GM12873 (cell line): ENCODE results near the gene GPC6.

ENCODE experiments used
- CTCF ChIP-seq: IDR thresholded peaks from 2 replicates; pipeline ENCODE4 v1.5.1; 2012; ENCODE audit warnings: low read depth, mild to moderate bottlenecking, moderate library complexity, low read length, control low read depth; ENCODE audit not compliant: insufficient read depth; ENCODE audit errors: missing control alignments

Gene GPC6

GRCh38 chr13:93771227-93771626, 544.6 kb downstream of the GPC6 start:
- TF ChIP-seq CTCF: no peak

- no peak for TF ChIP-seq CTCF
These were observed 545.2 kb downstream of the GPC6 start for GRCh38 chr13:93771782-93772181.

GRCh38 chr13:93774506-93774905, 547.9 kb downstream of the GPC6 start:
- TF ChIP-seq CTCF: no peak

GRCh38 chr13:93775027-93775426, 548.4 kb downstream of the GPC6 start:
- TF ChIP-seq CTCF: no peak

GRCh38 chr13:93775507-93776108, 549.0 kb downstream of the GPC6 start:
- no peak for TF ChIP-seq CTCF

- TF ChIP-seq CTCF: no peak
These were observed 550.3 kb downstream of the GPC6 start for GRCh38 chr13:93776936-93777335.

GRCh38 chr13:93777504-93777903, 550.9 kb downstream of the GPC6 start:
- TF ChIP-seq CTCF: no peak
